ENCODE measurements around the gene NFATC2.

DNA sequence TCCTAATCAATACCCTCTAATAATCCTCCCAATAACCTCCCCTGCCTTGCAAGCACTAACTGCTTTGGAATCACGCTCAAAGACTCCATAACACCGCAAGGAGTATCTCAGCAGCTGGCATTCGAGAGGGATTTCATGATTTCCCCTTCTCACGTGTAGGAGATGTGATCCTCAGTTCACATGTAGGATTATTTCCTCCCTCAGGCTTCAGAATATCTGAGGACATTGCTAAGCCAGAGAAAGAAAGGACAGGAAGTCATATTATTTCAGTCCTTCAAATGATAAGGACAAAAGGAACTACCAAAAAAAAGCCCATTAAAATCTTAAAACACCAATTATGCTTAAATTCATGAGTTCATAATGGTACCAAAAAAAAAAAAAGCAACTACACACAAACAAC is 122.9 kb downstream of the NFATC2 start:
- TF ChIP-seq ZNF274 (IDR thresholded peaks at IDR 0.05; ENCODE audit: low read depth, low read length) = no peak
- no peak for TF ChIP-seq YY1 (IDR thresholded peaks at IDR 0.05; ENCODE audit: insufficient read depth, insufficient read length)

Data from NT2/D1 (cell line).